Fibroblast of villous mesenchyme (primary cell): Measurements from ENCODE around the gene SKP1. TPM values are rescaled to one million over a fixed set of nuclear protein-coding genes. Genes with fewer than 3 reads are reported as not detected.

Experiments used
- DNase-seq: peaks from one replicate; pipeline ENCODE4 v3.0.0-alpha.2; 2010; ENCODE audit warnings: low read depth
- H3K4me3 ChIP-seq: 2 replicates; pipeline ENCODE4 v1.5.1; 2011; ENCODE audit warnings: low read depth, mild to moderate bottlenecking, low read length
- CTCF ChIP-seq: IDR thresholded peaks from 2 replicates; pipeline ENCODE4 v1.5.1; 2012; ENCODE audit warnings: low read depth, mild to moderate bottlenecking, low read length; ENCODE audit not compliant: insufficient read depth
- total RNA-seq: library from RNA; depleted of rRNA; stranded (reverse); fragments of >200 nt; gene quantifications from 2 replicates; pipeline ENCODE4 v1.2.3, GENCODE V29; 2012

Gene SKP1
- total RNA-seq, 1 donor, result 166 TPM

DNA sequence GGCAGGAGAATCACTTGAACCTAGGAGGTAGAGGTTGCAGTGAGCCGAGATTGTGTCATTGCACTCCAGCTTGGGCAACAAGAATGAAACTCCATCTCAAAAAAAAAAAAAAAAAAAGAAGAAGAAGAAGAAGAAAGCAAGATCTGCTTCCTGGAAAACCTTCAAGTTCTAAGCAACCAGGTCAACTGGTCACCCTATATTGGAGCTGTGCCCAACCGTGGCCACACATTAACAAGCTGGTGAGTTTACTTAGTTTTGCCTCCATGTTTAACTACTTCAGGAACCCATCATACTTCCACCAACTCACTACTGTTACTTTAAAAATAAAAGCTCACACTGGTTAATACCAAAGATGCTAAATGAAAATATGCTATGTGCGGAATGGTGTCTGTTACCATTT is 12.3 kb upstream of the SKP1 start:
- TF ChIP-seq CTCF, result no peak
- no peak for DNase-seq
- no peak overlapping the region for H3K4me3 ChIP-seq

DNA sequence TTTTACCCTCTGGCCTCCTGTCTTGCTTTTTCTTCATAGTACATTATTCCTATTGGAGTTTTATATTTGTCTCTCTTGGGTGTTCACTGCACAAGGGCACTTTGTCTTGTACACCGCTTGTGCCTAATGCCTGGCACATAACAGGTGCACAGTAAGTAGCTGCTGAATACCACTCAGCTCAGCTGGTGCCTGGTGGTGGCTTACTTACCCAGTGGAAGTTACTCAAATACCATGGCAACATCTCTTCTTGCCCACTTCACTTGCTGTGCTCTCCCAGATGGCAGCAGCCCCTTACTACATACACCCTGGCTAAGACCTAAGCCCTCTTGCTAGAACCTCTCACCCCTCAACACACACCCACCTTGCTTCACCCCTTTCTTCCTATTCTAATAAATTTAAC is 11.3 kb upstream of the SKP1 start:
- H3K4me3 ChIP-seq, result no peak overlapping the region
- no peak for TF ChIP-seq CTCF
- no peak for DNase-seq

DNA sequence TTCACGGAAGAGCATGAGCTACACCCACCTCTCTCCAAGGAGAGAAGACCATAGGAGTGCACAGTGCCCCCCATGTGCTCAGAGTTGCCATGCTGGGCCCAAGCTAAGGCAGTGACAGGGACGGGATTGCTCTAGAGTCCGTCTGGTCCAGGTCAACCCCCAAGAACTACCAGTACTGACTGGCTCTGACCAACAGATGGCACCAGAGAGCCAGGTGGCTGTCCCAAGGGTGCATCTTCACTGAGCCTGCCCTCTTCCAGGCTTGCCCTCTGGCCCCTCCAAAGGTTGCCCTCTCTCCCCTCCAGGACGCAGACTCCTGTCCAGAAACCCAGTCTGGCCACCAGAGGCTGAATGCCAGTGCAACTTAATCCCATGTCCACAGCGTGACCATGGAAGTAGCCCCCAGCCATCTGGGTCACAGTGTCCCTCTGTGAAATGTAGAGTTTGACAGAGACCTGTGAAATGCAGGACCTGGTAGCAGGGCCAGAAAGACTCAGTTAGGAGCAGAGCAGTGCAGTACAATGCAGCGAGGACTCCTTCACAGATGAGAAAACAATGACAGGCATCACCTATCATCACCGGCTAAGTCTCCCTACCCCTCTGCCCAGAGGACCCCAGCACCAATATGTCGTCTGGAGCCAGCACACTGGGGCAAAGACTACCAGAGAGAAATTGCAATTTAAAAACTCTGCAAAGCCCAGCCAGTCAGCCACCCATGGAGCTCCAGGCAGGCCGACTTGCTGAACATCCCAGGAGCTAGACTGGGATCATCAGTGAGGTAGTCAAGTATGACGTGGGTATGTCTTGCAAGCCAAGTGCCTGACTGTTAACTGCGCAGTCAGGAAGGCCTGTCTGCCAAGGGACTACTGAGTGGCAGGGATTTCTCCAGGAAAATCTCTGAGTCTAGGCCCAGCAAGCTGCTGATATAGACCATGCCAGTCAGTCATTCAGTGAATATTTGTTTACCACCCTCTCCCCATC is 7.7 kb upstream of the SKP1 start:
- peak; percentile 93 for TF ChIP-seq CTCF

DNA sequence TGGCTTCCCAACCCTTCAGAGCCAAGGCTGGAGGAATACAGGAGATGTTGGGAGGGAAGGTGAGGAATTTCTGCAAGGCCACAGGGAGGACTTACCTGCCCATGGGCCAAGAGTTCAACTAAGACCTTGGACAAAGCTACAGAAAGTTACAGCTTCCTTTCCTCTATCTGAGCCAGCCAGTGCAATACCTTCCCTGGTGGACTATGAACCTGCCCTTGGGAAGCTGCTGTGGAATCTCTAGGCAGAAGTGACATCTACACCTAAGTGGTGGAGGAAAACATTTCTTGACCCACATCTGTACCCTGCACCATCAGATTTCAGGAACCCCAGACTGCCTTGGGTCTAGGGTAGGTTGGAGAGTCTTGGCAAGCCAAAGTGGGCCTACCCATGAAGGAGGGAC is 6.7 kb upstream of the SKP1 start:
- no peak overlapping the region for H3K4me3 ChIP-seq
- DNase-seq, result no peak
- TF ChIP-seq CTCF, result no peak

More for the DNA sequence above, 7.7 kb upstream of the SKP1 start:
- DNase-seq, result peak; percentile 64
- no peak overlapping the region for H3K4me3 ChIP-seq

DNA sequence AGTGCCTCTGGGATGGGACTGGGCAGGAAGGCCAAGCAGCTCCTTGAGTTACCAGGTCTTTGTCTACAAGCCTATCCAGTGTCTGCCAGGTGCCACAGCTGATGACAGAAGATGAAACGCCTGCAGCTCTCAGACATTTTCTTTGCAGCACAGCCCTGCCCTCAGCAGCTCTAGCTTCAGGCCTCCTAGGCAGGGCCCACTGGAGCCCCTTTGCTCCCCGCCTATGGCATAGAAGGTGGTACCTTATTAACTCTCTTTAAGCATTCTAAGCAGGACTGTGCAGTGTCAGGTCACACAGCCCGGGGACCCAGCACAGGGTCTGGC is 1.3 kb upstream of the SKP1 start:
- peak overlapping the region; percentile 93 for H3K4me3 ChIP-seq
- no peak for DNase-seq
- TF ChIP-seq CTCF, result no peak

DNA sequence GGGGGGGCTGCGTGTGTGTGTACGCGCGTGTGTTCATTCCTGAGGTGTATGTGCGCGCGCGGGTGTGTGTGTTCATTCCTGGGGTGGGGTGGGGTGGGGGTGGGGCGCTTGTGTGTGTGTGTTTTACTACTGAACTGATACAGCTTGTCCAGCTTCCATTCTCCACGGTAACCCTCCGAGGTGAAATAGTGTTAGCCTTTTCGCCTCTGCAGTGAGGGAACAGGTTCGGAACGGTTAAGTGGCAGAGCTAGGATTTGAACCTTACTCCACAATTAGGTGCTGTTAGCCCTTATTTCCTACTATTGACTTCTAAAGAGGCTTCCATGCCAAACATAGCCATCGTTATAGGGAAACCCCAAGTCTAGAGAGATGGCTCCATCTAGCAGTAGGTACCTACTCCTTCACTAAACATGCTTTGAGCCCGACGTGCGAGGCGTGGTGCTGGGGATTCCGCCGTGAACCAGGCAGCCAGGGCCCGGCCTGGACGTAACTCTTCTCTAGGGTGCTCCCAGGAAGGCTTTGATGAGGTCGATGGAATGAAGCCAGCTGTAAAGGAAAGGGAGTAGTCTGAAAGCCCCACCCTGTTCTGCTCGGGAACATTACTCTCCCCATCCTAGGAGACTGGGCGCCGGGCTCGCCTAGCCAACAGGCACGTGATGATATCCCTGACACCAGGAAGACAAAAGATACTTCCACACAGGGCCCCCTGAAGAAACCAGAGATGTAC is 782 bp upstream of the SKP1 start:
- TF ChIP-seq CTCF, result no peak
- DNase-seq, result peak; percentile 80
- peak overlapping the region; percentile 93 for H3K4me3 ChIP-seq
